OCI-LY1 (cell line): ENCODE measurements around the gene TASP1.

Experiments
- CTCF ChIP-seq: fragments of 200-600 bp; sonication (generic), shearing (Covaris generic); IDR thresholded peaks from 2 replicates; pipeline ENCODE4 v1.5.1; 2017; ENCODE audit warnings: mild to moderate bottlenecking, antibody characterized with exemption, low read length, moderate library complexity, mixed read lengths
- EZH2 ChIP-seq: fragments of 200-600 bp; sonication (generic), shearing (Covaris generic); IDR thresholded peaks from 2 replicates; pipeline ENCODE4 v1.8.0; 2017; ENCODE audit warnings: borderline replicate concordance, mixed run types, mild to moderate bottlenecking, antibody characterized with exemption, low read length, moderate library complexity, mixed read lengths

GRCh38 chr20:13492001-13492481, 146.7 kb downstream of the TASP1 start:
- TF ChIP-seq EZH2, result no peak
- no peak for TF ChIP-seq CTCF
